COLO668 (cell line): ENCODE measurements around the gene IQGAP1.
"Not testable (repeated sequence)": the region's sequence is repeated elsewhere in the genome, so short reads cannot be mapped to it uniquely, and the experiment has no call there.

Experiments
- DNase-seq: peaks from one replicate; lab custom pipeline; 2025; ENCODE audit not compliant: unreplicated experiment; lab: John Stamatoyannopoulos, UW

Gene IQGAP1

GRCh38 chr15:90409587-90409986, 21.5 kb downstream of the IQGAP1 start:
- DNase-seq, result not testable (repeated sequence)

- not testable (repeated sequence) for DNase-seq
Measured at GRCh38 chr15:90410316-90410715, 22.3 kb downstream of the IQGAP1 start.

- DNase-seq, result no peak
Measured at GRCh38 chr15:90411176-90411575, 23.1 kb downstream of the IQGAP1 start.

- DNase-seq, result peak; percentile 58
Measured at GRCh38 chr15:90412356-90413194, 24.5 kb downstream of the IQGAP1 start.

- no peak for DNase-seq
Measured at GRCh38 chr15:90413411-90414379, 25.7 kb downstream of the IQGAP1 start.

- no peak for DNase-seq
Measured at GRCh38 chr15:90414408-90415028, 26.5 kb downstream of the IQGAP1 start.

GRCh38 chr15:90416052-90416451, 28.0 kb downstream of the IQGAP1 start:
- not testable (repeated sequence) for DNase-seq

GRCh38 chr15:90418627-90419026, 30.6 kb downstream of the IQGAP1 start:
- no peak for DNase-seq

GRCh38 chr15:90419206-90419605, 31.2 kb downstream of the IQGAP1 start:
- no peak for DNase-seq

GRCh38 chr15:90419738-90420406, 31.8 kb downstream of the IQGAP1 start:
- DNase-seq, result no peak

- no peak for DNase-seq
Measured at GRCh38 chr15:90420451-90420850, 32.4 kb downstream of the IQGAP1 start.

GRCh38 chr15:90421527-90421926, 33.5 kb downstream of the IQGAP1 start:
- DNase-seq, result no peak

- no peak for DNase-seq
Measured at GRCh38 chr15:90422043-90422442, 34.0 kb downstream of the IQGAP1 start.

GRCh38 chr15:90422936-90423335, 34.9 kb downstream of the IQGAP1 start:
- no peak for DNase-seq

GRCh38 chr15:90423801-90424319, 35.8 kb downstream of the IQGAP1 start:
- DNase-seq, result no peak

GRCh38 chr15:90425726-90426346, 37.8 kb downstream of the IQGAP1 start:
- no peak for DNase-seq

- DNase-seq, result no peak
Measured at GRCh38 chr15:90427185-90427584, 39.1 kb downstream of the IQGAP1 start.

GRCh38 chr15:90432253-90432652, 44.2 kb downstream of the IQGAP1 start:
- DNase-seq, result no peak

GRCh38 chr15:90435652-90436337, 47.8 kb downstream of the IQGAP1 start:
- no peak for DNase-seq
